K562 (cell line): ENCODE data around the gene PPARD. TPM values are rescaled to one million over a fixed set of nuclear protein-coding genes. Genes with fewer than 3 reads are reported as not detected.

Experiments
- CEBPG ChIP-seq, 3 experiments: fragments of 200-800 bp in 1 of 3; sonication (Bioruptor generic) in 1 of 3; sonication (generic) in 1 of 3; formaldehyde crosslinking in 1 of 3; IDR thresholded peaks in 2 of 3; conservative IDR thresholded peaks in 1 of 3; 2 replicates each; pipeline versions ENCODE4 v1.6.1 to v1.8.0; 2016 to 2022; ENCODE audit warnings: missing compliant biosample characterization in 2 of 3, missing genetic modification characterization in 2 of 3, mild to moderate bottlenecking in 1 of 3, missing genetic modification reagents in 1 of 3
- ELF4 ChIP-seq: fragments of 450-650 bp; formaldehyde crosslinking; IDR thresholded peaks from 2 replicates; pipeline ENCODE4 v1.4.0; 2022; ENCODE audit warnings: missing genetic modification characterization
- KDM4B ChIP-seq, 2 experiments: fragments of 450-650 bp in 1 of 2; sonication (generic) in 1 of 2; IDR thresholded peaks; 2 replicates each; pipeline ENCODE4 v1.6.1; 2016 to 2017; ENCODE audit warnings: borderline replicate concordance in 2 of 2, antibody characterized with exemption in 1 of 2, low read depth in 1 of 2, mild to moderate bottlenecking in 1 of 2
- polyA plus RNA-seq, 8 experiments: library from polyadenylated mRNA; depleted of rRNA in 4 of 8; stranded (reverse) in 5 of 8; unstranded in 3 of 8; fragments of >200 nt; fragmentation: Nextera tagmentation in 2 of 8; fragmentation: Illumina TruSeq in 1 of 8; extraction: Ambion mirVana in 2 of 8; extraction: Trizol in 1 of 8; gene quantifications; 2 replicates each; pipeline versions ENCODE4 v1.2.1 to v1.2.3, GENCODE V29; 2011 to 2014; ENCODE audit warnings: inconsistent platforms in 1 of 8, missing spikeins in 1 of 8
- total RNA-seq, 7 experiments: library from RNA; depleted of rRNA in 6 of 7; stranded (reverse); fragments of >200 nt in 6 of 7; fragmentation: Illumina TruSeq in 2 of 7; extraction: Trizol in 2 of 7; gene quantifications; 2 replicates each; pipeline versions ENCODE4 v1.2.1 to v1.2.3, GENCODE V29; 2011 to 2021; ENCODE audit warnings: low replicate concordance in 1 of 7
- TF ChIP-seq, protein P1 (sequence below): fragments of 250-450 bp; sonication (Bioruptor Pico); IDR thresholded peaks from 2 replicates; pipeline ENCODE4 v1.4.0; 2020
- TF ChIP-seq, protein P2 (sequence below), 2 experiments: fragments of 450-650 bp in 1 of 2; sonication (generic) in 1 of 2; formaldehyde crosslinking; conservative IDR thresholded peaks; 2 replicates each; pipeline versions ENCODE4 v1.4.0 to v1.8.1; 2020 to 2022; ENCODE audit warnings: mild to moderate bottlenecking in 1 of 2, missing genetic modification reagents in 1 of 2
- TF ChIP-seq, protein P3 (sequence below): sonication (generic); formaldehyde crosslinking; IDR thresholded peaks from 2 replicates; pipeline ENCODE4 v1.9.0; 2022; ENCODE audit warnings: mild to moderate bottlenecking, missing genetic modification reagents

Gene PPARD
- total and polyA plus RNA-seq, 9 of the 15 experiments (the other 6 are each of a cell fraction or from before 2014, with no cell fraction given), result 0.14 to 13.2 (median 3.8) TPM

DNA sequence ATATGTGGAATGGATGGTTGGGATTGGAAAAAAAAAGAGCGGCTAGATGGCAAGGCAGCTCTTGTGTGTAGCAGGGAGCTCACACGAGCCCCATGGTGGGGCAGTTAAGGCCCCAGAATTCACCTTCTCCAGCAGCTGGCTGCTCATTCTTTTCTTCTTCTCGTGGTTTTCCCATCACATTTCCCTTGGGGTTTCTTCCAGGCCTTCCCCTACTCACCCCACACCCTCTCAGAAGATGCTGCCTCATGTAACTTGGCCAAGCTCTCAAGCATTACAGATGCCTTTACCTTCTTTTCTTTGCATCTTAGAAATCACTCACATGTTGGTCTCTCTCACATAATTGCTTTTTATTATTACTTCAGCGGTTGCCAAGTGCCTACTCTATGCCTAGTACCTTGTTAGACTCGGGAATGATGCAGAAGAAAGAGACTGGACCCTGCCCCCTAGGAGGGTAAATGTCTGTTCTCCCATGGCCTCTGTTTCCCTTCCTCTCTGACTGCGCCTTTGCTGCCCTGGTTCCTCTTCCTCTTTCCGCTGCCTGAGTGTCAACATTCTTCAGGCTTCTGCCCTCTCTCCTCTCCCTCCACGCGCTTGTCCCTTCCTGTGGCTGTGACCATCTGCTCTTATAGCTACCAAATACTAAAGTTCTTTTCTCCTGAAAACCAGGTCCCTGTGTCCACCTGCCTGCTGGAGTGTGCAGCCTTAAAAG is 28.6 kb downstream of the PPARD start (continued):
- TF ChIP-seq, protein P1, sequence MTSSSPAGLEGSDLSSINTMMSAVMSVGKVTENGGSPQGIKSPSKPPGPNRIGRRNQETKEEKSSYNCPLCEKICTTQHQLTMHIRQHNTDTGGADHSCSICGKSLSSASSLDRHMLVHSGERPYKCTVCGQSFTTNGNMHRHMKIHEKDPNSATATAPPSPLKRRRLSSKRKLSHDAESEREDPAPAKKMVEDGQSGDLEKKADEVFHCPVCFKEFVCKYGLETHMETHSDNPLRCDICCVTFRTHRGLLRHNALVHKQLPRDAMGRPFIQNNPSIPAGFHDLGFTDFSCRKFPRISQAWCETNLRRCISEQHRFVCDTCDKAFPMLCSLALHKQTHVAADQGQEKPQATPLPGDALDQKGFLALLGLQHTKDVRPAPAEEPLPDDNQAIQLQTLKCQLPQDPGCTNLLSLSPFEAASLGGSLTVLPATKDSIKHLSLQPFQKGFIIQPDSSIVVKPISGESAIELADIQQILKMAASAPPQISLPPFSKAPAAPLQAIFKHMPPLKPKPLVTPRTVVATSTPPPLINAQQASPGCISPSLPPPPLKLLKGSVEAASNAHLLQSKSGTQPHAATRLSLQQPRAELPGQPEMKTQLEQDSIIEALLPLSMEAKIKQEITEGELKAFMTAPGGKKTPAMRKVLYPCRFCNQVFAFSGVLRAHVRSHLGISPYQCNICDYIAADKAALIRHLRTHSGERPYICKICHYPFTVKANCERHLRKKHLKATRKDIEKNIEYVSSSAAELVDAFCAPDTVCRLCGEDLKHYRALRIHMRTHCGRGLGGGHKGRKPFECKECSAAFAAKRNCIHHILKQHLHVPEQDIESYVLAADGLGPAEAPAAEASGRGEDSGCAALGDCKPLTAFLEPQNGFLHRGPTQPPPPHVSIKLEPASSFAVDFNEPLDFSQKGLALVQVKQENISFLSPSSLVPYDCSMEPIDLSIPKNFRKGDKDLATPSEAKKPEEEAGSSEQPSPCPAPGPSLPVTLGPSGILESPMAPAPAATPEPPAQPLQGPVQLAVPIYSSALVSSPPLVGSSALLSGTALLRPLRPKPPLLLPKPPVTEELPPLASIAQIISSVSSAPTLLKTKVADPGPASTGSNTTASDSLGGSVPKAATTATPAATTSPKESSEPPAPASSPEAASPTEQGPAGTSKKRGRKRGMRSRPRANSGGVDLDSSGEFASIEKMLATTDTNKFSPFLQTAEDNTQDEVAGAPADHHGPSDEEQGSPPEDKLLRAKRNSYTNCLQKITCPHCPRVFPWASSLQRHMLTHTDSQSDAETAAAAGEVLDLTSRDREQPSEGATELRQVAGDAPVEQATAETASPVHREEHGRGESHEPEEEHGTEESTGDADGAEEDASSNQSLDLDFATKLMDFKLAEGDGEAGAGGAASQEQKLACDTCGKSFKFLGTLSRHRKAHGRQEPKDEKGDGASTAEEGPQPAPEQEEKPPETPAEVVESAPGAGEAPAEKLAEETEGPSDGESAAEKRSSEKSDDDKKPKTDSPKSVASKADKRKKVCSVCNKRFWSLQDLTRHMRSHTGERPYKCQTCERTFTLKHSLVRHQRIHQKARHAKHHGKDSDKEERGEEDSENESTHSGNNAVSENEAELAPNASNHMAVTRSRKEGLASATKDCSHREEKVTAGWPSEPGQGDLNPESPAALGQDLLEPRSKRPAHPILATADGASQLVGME, result 0 out of 2 replicates have a peak, but pooled peaks have one; percentile 26
- TF ChIP-seq, protein P2, sequence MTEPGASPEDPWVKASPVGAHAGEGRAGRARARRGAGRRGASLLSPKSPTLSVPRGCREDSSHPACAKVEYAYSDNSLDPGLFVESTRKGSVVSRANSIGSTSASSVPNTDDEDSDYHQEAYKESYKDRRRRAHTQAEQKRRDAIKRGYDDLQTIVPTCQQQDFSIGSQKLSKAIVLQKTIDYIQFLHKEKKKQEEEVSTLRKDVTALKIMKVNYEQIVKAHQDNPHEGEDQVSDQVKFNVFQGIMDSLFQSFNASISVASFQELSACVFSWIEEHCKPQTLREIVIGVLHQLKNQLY (CRISPR knock-in tag; conservative IDR thresholded peaks at IDR 0.05), result no peak
- TF ChIP-seq ELF4 (CRISPR knock-in tag), result 0 out of 2 replicates have a peak, but pooled peaks have one; percentile 20
- TF ChIP-seq, protein P3, sequence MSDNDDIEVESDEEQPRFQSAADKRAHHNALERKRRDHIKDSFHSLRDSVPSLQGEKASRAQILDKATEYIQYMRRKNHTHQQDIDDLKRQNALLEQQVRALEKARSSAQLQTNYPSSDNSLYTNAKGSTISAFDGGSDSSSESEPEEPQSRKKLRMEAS, result peak; percentile 37; the same call in 1 of the 2 replicates
- 0 out of 4 replicates have a peak, but pooled peaks of 1 of the 2 experiments have one; percentile 1 for TF ChIP-seq KDM4B (IDR thresholded peaks at IDR 0.05; ENCODE audit: borderline replicate concordance in 2 of 2, low read depth in 1 of 2)
- 0 out of 2 replicates have a peak, but pooled peaks have one; percentile 9 for TF ChIP-seq CEBPG (CRISPR knock-in tag; IDR thresholded peaks at IDR 0.05)
- no peak for TF ChIP-seq CEBPG (tag; conservative IDR thresholded peaks at IDR 0.05 in 1 of 2, IDR thresholded peaks at IDR 0.05 in 1 of 2)
